Ovary (tissue), 9 donors: ENCODE results near the gene ABCC5. TPM values are rescaled to one million over a fixed set of nuclear protein-coding genes. Genes with fewer than 3 reads are reported as not detected.
"Not testable (repeated sequence)": the region's sequence is repeated elsewhere in the genome, so short reads cannot be mapped to it uniquely, and the experiment has no call there.

Experiments used
- DNase-seq, 5 donors: peaks; one replicate each; pipeline ENCODE4 v3.0.0-alpha.2; 2019 to 2020
- H3K27ac ChIP-seq, 2 donors: fragments of 200-600 bp; one replicate each; pipeline versions ENCODE4 v1.5.1 to v1.8.0; 2019 to 2022
- H3K27me3 ChIP-seq: fragments of 200-600 bp; one replicate; pipeline ENCODE4 v1.8.0; 2022
- H3K36me3 ChIP-seq: fragments of 200-600 bp; sonication (generic); one replicate; pipeline ENCODE4 v1.5.1; 2019
- H3K4me1 ChIP-seq: one replicate; pipeline ENCODE4 v1.8.1; 2013; ENCODE audit warnings: mild to moderate bottlenecking, moderate library complexity; ENCODE audit not compliant: insufficient read depth
- H3K4me3 ChIP-seq: fragments of 200-600 bp; sonication (generic); one replicate; pipeline ENCODE4 v1.5.1; 2017
- H3K9me3 ChIP-seq, 2 donors: fragments of 200-600 bp in 1 of 2; sonication (generic) in 1 of 2; one replicate each; pipeline versions ENCODE4 v1.5.1 to v1.8.1; 2013 to 2019; ENCODE audit warnings: mild to moderate bottlenecking in 1 of 2, moderate library complexity in 1 of 2
- EP300 ChIP-seq: sonication (generic); formaldehyde crosslinking; IDR thresholded peaks from one replicate; pipeline ENCODE4 v1.6.1; 2017; ENCODE audit warnings: antibody characterized with exemption
- POLR2A ChIP-seq: fragments of 450-650 bp; IDR thresholded peaks from one replicate; pipeline ENCODE4 v1.6.1; 2017; ENCODE audit warnings: antibody characterized with exemption, mild to moderate bottlenecking, moderate library complexity
- WGBS, 3 donors: extraction: QIAGEN DNeasy Blood & Tissue Kit in 1 of 3; methylation state at CpG; one replicate each; pipeline versions ENCODE4 v1.1.5 to v1.1.7; 2013 to 2017; 5-methylcytosine and 5-hydroxymethylcytosine counted together
- intact Hi-C, 4 donors: fragments of 100-400 bp; cut with DNase I; formaldehyde crosslinking; loops; one replicate each; pipeline versions ENCODE4 v1.11.0 to v1.15.1; 2022 to 2023
- polyA plus RNA-seq, 2 donors: library from polyadenylated mRNA; stranded (reverse); fragments of 200-250 nt in 1 of 2; fragments of 350-450 nt in 1 of 2; fragmentation: Illumina TruSeq in 1 of 2; extraction: RNeasy Lipid Tissue Mini Kit (QIAGEN cat#74804) in 1 of 2; gene quantifications; one replicate each; pipeline ENCODE4 v1.2.3, GENCODE V29; 2013 to 2014
- total RNA-seq, 7 donors: library from RNA; depleted of rRNA in 2 of 7; stranded (reverse); fragments of >200 nt in 2 of 7; fragmentation: NEBNext Ultra II Directional in 3 of 7; extraction: Animal tissue kit (Norgen Biotek cat#: 25700) in 3 of 7; gene quantifications; one replicate each; pipeline versions ENCODE4 v1.1.0 to v1.2.4, GENCODE V29; 2016 to 2023
- TF ChIP-seq, protein P1 (sequence below), 3 donors: fragments of 450-650 bp in 2 of 3; fragments of 200-600 bp in 1 of 3; IDR thresholded peaks; one replicate each; pipeline versions ENCODE4 v1.5.1 to v1.8.0; 2016 to 2022; ENCODE audit warnings: antibody characterized with exemption in 3 of 3, mild to moderate bottlenecking in 1 of 3
- donor health status: DM: no; HTN: no; CAD: no; lungs with moderate emphysema.
- donor health status: DM: no; HTN: no; CAD: no.
- donor health status: Bipolar disorder and iron deficiency.
- donor health status: DM: yes; HTN: yes; CAD: no.
- donor health status: DM: no; HTN: no; CAD: no.
- donor health status: DM: yes; HTN: yes; CAD: no.

ABCC5 gene
- total and polyA plus RNA-seq, 9 donors, result 16.3 to 29.4 (median 19.8) TPM

DNA sequence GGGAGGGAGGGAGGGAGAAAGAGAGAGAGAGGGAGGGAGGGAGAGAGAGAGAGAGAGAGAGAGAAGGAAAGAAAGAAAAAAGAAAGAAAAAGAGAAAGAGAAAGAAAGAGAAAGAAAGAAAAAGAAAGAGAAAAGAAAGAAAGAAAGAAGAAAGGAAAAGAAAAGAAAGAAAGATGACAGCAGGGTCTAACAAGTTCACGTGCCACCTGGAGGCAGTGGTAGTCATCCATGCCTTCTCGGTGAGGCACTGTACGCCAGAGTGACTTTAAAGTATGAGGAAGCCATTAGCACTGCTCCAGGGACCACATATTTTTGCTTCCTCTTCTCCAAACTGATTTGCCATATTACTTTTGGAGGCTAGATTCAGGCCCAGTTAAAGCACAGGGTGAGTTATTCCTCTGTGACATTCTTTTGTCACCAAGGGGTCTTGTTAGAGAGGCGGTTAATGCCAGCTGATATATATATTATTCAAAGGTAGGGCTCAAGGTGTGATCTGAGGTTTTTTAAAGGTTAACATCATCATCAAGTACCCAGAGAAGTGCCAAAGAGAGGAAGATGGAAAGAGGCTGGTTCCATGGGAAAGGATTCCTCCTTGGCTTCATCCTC lies 13.6 kb upstream of the ABCC5 start, which contains the start of gene HTR3D:
Gene HTR3D, plus strand, starts transcription at position 556 of the 606 bp plus-strand sequence. Its CDS starts 0 bp downstream, at position 556.
- no peak for DNase-seq
- no peak within 1 kb of the TSS for H3K4me3 ChIP-seq
- H3K36me3 ChIP-seq, result no peaks in the 10 kb centered on the region
- H3K4me1 ChIP-seq, result no peaks in the 10 kb centered on the region
- TF ChIP-seq, protein P1, sequence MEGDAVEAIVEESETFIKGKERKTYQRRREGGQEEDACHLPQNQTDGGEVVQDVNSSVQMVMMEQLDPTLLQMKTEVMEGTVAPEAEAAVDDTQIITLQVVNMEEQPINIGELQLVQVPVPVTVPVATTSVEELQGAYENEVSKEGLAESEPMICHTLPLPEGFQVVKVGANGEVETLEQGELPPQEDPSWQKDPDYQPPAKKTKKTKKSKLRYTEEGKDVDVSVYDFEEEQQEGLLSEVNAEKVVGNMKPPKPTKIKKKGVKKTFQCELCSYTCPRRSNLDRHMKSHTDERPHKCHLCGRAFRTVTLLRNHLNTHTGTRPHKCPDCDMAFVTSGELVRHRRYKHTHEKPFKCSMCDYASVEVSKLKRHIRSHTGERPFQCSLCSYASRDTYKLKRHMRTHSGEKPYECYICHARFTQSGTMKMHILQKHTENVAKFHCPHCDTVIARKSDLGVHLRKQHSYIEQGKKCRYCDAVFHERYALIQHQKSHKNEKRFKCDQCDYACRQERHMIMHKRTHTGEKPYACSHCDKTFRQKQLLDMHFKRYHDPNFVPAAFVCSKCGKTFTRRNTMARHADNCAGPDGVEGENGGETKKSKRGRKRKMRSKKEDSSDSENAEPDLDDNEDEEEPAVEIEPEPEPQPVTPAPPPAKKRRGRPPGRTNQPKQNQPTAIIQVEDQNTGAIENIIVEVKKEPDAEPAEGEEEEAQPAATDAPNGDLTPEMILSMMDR (IDR thresholded peaks at IDR 0.05), result no peak
- TF ChIP-seq EP300, result no peak
- WGBS, 3 donors, result 65 to 67% (median 66%) methylated on average over 4 of the region's 4 CpGs
- no peaks in the 10 kb centered on the region for H3K27me3 ChIP-seq
- intact Hi-C loops, result no loop called here
- H3K9me3 ChIP-seq, result no peaks in the 10 kb centered on the region
- H3K27ac ChIP-seq, result no peak within 1 kb of the TSS

DNA sequence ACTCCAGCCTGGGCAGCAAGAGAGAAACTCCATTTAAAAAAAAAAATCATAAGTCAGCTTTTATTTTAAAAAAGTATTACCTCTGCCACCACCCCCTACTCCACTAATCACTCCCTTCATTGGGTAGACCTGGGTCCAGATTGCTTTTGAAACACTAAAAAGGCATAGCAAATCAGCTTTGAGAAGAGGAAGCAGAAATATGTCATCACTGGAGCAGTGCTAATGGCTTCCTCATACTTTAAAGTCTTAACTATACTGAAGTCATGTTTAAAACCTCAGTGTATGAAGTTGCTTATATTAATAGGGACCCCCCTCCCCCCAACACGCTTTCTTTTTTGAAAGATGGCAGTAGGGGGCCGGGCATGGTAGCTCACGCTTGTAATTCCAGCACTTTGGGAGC lies 12.9 kb upstream of the ABCC5 start:
- WGBS, 3 donors, result 69 to 79% (median 73%) methylated on average over 3 of the region's 3 CpGs
- H3K27ac ChIP-seq, result no peak overlapping the region
- TF ChIP-seq, protein P1 (IDR thresholded peaks at IDR 0.05), result no peak
- TF ChIP-seq EP300, result no peak
- TF ChIP-seq POLR2A, result no peak
- no peaks in the 10 kb centered on the region for H3K4me1 ChIP-seq
- no peak for DNase-seq
- no peaks in the 10 kb centered on the region for H3K9me3 ChIP-seq
- H3K36me3 ChIP-seq, result no peaks in the 10 kb centered on the region
- no peak overlapping the region for H3K4me3 ChIP-seq
- intact Hi-C loops, result no loop called here
- H3K27me3 ChIP-seq, result no peaks in the 10 kb centered on the region

DNA sequence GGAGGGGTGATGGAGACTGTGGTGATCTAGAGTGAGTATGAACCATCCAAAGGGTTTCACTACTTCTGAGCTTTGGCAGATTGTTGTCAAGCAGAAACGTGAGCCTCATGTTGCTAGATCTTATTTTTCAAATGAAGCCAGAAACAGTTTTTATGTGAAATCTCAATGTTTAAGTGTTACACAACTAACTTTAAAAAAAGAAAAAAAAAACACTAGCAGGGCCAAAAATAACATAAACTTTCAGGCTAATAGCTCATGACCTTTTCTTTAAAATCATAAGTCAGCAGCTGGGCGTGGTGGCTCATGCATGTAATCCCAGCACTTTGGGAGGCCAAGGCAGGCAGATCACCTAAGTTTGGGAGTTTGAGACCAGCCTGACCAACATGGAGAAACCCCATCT lies 11.8 kb upstream of the ABCC5 start:
- intact Hi-C loops, result no loop called here
- Histone ChIP-seq H3K4me1 (no peaks in the 10 kb centered on the region), H3K4me3 (no peak overlapping the region), H3K27me3 (no peaks in the 10 kb centered on the region), H3K36me3 (no peaks in the 10 kb centered on the region), H3K9me3 (no peaks in the 10 kb centered on the region), H3K27ac (no peak overlapping the region)
- TF ChIP-seq POLR2A (no peak), EP300 (no peak)
- TF ChIP-seq, protein P1 (IDR thresholded peaks at IDR 0.05), result no peak
- DNase-seq, result no peak
- 17 to 38% (median 24%) methylated on average over 2 of the region's 2 CpGs for WGBS, 3 donors

DNA sequence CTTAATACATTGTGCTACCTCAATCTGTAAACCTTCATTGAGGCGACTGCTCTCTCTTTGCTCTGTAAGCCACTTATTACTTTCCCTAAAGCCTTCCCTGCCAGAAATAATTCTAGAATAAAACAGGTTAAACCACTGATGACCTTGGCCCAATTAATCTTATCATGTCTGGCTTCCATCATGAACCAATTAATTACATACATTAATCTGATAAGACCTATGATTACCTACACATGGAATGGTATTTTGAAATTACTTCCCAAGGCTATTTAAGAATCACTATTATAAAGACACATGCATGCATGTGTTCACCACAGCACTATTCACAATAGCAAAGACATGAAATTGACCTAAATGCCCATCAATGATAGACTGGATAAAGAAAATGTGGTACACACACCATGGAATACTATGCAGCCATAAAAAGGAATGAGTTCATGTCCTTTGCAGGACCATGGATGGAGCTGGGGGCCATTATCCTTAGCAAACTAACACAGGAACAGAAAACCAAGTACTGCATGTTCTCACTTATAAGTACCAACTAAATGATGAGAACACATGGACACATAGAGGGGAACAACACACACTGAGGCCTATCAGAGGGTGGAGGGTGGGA lies 10.7 kb upstream of the ABCC5 start:
- H3K36me3 ChIP-seq, H3K4me1 ChIP-seq, DNase-seq, H3K27ac ChIP-seq, H3K4me3 ChIP-seq, H3K27me3 ChIP-seq, intact Hi-C loops, H3K9me3 ChIP-seq: not testable (repeated sequence)
- 89 to 93% (median 89%) methylated on average over 1 of the region's 1 CpG for WGBS, 3 donors

DNA sequence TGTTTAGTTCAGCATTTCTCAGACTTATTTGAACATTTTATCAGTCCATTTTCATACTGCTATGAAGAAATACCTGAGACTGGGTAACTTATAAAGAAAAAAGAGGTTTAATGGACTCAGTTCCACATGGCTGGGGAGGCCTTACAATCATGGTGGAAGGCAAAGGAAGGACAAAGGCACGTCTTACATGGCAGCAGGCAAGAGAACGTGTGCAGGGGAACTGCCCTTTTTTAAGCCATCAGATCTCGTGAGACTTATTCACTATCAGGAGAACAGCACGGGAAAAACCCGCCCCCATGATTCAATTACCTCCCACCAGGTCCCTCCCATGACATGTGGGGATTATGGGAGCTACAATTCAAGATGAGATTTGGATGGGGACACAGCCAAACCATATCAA lies 7.6 kb upstream of the ABCC5 start:
- H3K4me1 ChIP-seq, H3K36me3 ChIP-seq, H3K27ac ChIP-seq, H3K27me3 ChIP-seq, DNase-seq, H3K9me3 ChIP-seq, intact Hi-C loops, H3K4me3 ChIP-seq: not testable (repeated sequence)
- WGBS, 3 donors, result 45 to 61% (median 57%) methylated on average over 5 of the region's 5 CpGs
